Measurements from ENCODE around the gene ERI2.
"Not testable (repeated sequence)": the region's sequence is repeated elsewhere in the genome, so short reads cannot be mapped to it uniquely, and the experiment has no call there.

The ERI2 gene

GRCh38 chr16:20763461-20764232 lies 42.6 kb downstream of the ERI2 start, which contains the start of gene ACSM3:
TSS of gene ACSM3 (plus strand) at chr16:20764014. CDS start at chr16:20770035, 6,021 bp downstream.
- peak in 3 of 4 experiments; percentile 14 to 24 (median 24) for DNase-seq

GRCh38 chr16:20762404-20763123 lies 43.7 kb downstream of the ERI2 start:
- no peak for DNase-seq

- DNase-seq = no peak
These were observed 45.1 kb downstream of the ERI2 start for GRCh38 chr16:20761175-20761574.

- DNase-seq = no peak
These were observed 45.9 kb downstream of the ERI2 start for GRCh38 chr16:20760346-20760745.

- not testable (repeated sequence) for DNase-seq
These were observed 50.5 kb downstream of the ERI2 start for GRCh38 chr16:20755799-20756198.

GRCh38 chr16:20755238-20755637 lies 51.0 kb downstream of the ERI2 start:
- no peak for DNase-seq

GRCh38 chr16:20753727-20754126 lies 52.5 kb downstream of the ERI2 start:
- no peak for DNase-seq

- DNase-seq = no peak
These were observed 55.7 kb downstream of the ERI2 start for GRCh38 chr16:20750558-20750957.

- no peak for DNase-seq
These were observed 56.8 kb downstream of the ERI2 start for GRCh38 chr16:20749474-20749873.

- no peak for DNase-seq
These were observed 59.0 kb downstream of the ERI2 start for GRCh38 chr16:20747030-20747816.

- no peak for DNase-seq
These were observed 59.8 kb downstream of the ERI2 start for GRCh38 chr16:20746461-20746860.

Measured in activated CD4-positive, CD25-positive, alpha-beta regulatory T cell (primary cell).